ENCODE results near the gene C17orf67.

Gene C17orf67

GRCh38 chr17:56833809-56834379 lies at the start of gene C17orf67, which contains the start of gene DGKE:
C17orf67 (minus strand) TSS chr17:56833920; CDS start chr17:56815810, 18,110 bp downstream.
DGKE (plus strand) TSS chr17:56834151; CDS start chr17:56834796, 645 bp downstream.
- DNase-seq, result peak; percentile 86

- DNase-seq, result no peak
Measured at GRCh38 chr17:56881685-56882295, 48.1 kb upstream of the C17orf67 start.

DNA sequence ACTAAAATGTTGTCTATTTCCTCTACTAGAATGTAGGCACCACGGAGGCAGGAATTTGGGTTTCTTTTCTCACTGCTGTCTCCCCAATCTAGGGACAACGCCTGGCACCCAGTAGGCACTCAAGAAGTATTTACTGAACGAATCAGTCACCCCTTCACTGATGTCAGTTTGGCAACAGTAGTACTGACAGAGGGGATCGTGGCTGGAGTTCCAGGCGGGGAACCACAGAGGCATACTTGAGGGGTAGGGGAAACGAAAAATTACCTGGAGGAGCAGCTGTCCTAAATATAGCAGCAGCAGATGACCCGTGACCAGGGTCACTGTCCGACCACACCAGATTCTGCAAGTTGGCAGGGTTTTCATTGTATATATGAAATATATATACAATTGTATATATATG lies 46.9 kb upstream of the C17orf67 start:
- DNase-seq, result no peak

GRCh38 chr17:56880133-56880532 lies 46.4 kb upstream of the C17orf67 start:
- no peak for DNase-seq

- no peak for DNase-seq
Measured at GRCh38 chr17:56879280-56879679, 45.6 kb upstream of the C17orf67 start.

DNA sequence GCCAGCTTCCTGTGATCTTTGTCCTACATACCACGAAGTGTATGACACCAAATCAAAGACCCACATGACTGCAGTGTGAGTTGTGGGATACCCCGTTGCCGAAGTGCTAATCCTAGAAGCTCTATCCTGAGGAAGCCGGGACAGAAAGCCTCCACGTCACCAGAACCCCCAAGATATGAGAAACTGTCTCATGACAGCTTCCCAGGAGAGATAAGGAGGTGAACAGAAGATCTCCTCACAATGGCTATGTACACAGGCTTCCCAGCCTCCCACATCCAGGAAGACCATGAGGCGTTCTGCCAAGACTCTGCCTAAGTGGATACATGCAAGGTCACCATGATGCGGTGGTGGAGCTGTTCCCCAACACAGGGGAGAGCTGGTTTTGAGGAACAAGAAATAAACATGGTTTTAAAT lies 43.1 kb upstream of the C17orf67 start:
- DNase-seq, result no peak

GRCh38 chr17:56870081-56870651 lies 36.4 kb upstream of the C17orf67 start:
- DNase-seq, result no peak

DNA sequence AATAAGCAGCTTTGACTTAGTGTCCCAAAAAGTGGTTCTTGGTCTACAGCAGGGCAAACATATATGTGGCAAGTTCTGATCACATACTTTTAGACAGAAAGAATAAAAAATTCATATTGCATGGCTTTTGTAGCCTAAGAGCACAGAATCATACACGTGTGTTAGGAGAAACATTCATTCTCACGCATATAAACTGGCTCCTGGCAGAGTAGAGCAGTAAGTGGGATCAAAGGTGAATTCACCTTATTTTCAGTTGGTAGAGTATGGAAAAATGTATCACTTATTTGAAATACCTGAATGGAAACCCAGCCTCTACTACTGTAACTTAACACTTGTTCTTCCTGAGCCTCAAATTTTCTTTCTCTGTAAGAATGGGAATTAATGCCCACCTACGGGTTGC lies 35.0 kb upstream of the C17orf67 start:
- no peak for DNase-seq

DNA sequence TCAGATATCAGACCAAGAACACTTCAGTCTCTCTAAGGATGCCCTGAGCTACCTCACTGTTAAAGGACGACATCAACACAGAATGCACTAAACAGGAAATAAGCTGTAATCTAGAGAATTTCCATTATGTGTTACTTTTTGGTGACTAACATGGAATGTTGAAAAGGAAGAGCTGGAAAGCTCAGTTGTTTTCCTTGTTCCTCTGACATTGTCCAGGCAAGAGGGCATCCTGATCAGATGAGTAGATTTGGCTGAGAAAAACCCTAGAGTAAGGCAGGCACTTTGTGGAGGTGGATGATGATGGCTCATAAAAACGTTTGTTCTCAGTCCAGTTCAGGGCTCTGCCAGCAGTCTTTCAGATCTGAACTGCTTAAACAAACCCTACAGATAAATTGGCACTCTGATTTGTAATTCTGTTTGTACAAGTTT lies 34.2 kb upstream of the C17orf67 start:
- no peak for DNase-seq

DNA sequence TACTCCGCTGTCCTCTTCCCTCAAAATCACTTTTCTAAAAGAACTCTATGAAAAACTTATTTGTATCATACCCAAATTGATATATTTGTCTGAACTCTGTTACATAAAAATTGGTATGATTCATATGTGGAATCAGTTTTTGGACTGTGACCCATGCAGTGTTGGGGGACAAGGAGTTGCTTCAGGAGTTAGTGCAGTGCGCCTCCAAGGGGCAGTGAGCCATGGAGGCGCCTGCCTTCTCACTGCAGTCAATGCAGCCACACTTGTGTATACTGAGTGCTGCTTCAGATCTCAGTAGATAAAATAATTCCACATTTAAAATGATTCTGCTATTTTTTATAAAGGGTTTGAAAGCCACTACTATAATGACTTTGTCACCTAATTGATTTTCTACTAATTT lies 32.8 kb upstream of the C17orf67 start:
- DNase-seq, result no peak

DNA sequence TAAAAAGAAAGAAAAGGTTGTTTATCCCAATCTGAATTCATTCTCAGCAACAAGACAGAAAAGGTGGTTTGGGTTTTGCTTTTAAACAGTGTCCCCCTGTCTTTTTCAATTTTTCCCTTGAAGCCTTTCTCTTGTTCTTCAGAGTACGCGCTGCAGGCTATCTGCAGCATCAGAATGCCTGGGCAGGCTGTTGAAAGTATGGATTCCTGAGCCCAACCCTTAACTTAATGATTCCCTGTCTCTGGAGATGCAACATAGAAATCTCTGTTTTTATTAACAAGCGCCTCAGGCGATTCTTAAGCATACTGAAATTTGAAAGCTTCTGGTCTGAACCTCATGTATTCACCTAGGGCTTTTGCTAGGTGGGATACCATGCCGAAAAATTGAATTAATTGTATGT lies 32.4 kb upstream of the C17orf67 start:
- no peak for DNase-seq

GRCh38 chr17:56863974-56864373 lies 30.3 kb upstream of the C17orf67 start:
- DNase-seq, result no peak

GRCh38 chr17:56861899-56862298 lies 28.2 kb upstream of the C17orf67 start:
- no peak for DNase-seq

DNA sequence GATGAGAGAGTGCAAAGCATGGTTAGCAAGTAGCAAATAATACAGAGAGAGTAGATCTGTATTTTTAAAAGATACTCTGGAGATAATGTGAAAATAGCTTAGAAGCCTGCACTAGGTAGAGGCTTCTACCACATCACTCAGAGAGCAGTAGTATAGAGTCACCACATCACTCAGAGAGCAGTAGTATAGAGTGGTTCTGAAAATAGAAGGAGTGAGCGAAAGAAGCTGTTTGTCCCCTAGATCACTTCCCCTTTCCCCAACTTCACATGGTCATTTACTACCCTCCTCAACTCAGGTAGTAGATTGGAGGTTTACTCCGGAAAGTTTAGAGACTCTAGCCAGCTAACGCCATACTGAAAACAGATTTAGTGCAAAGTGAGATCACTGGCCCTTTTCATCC lies 17.3 kb upstream of the C17orf67 start:
- no peak for DNase-seq

- no peak for DNase-seq
Measured at GRCh38 chr17:56850591-56850990, 16.9 kb upstream of the C17orf67 start.

DNA sequence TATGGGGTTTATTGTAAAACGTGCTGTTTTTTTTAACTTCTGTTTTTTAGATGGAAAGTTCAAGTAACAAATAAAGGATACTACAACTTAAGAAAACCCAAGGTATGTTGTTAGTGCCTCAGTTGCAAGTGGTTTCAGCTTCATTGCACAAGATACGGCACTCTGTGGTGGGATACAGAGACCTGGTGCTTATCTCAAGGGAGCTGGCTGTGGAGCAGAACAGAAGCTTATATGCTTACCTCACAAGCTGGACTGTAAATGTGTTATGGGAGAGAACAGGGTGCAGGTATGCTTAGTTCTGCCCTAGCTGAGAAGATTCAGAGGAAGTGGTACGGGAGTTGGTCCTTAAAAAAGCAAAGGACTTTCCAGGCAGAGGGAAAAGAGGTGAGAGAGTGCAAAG lies 15.4 kb upstream of the C17orf67 start:
- DNase-seq, result no peak

- no peak for DNase-seq
Measured at GRCh38 chr17:56847106-56847505, 13.4 kb upstream of the C17orf67 start.

- DNase-seq, result no peak
Measured at GRCh38 chr17:56845934-56846333, 12.2 kb upstream of the C17orf67 start.

DNA sequence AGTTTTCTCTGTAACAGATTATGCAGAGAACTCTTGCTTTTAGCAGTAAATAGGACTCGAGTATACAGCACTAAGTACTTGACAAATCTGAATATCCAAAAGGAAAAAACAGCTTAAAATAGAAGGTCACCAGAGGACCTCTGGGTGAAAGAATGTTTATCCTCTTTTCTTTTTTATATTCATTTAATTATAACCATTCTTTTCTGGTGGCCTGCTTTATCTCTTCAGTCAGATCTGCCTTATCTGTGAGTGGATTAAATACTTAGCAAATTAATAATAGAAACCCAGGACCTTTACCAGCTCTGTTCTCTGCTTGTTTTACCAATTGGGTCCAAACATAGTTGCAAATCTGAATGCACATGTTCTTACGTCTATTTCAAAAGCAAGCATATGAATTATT lies 8.9 kb upstream of the C17orf67 start:
- no peak for DNase-seq

- DNase-seq, result no peak
Measured at GRCh38 chr17:56838687-56839086, 5.0 kb upstream of the C17orf67 start.

DNA sequence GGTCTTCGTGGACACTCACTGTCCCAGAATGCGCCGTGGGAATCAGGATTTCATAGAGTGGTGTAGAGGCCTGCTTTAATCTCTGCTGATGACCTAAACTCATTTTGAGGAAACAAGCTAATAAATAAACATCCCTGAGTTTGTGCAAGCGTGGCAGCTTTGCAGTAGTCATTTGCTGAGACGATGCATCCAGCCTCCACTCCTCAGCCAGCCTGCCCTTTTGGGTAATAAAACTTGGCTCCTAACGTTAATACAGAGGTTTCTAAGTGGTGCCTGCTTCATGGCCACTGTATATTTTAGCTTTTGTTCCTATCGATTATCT lies 1.5 kb upstream of the C17orf67 start:
- DNase-seq, result no peak

- peak; percentile 75 for DNase-seq
Measured at GRCh38 chr17:56834380-56835263, 902 bp upstream of the C17orf67 start.

- DNase-seq, result peak; percentile 84
Measured at GRCh38 chr17:56833057-56833808, 487 bp downstream of the C17orf67 start.

All from NCI-H510A (cell line).